Panc1 (cell line): ENCODE data around the gene APBB2. TPM values are rescaled to one million over a fixed set of nuclear protein-coding genes. Genes with fewer than 3 reads are reported as not detected.

Source experiments
- ATAC-seq: fragments of 200-7000 bp; cut with Tn5 transposase; 2 replicates; pipeline ENCODE4 v1.9.1; 2020; ENCODE audit warnings: mild to moderate bottlenecking, moderate library complexity
- BruUV-seq: library from RNA; stranded (reverse); fragments of 400-500 nt; replicated peaks from 2 replicates; lab custom pipeline; 2021; lab: Mats Ljungman, UMichigan
- CTCF ChIA-PET: fragments of 300-600 bp; sonication (Branson Sonifier 250); formaldehyde crosslinking; loops from one replicate; lab custom pipeline; 2022; ENCODE audit warnings: antibody characterized with exemption; lab: Charles Lee
- POLR2A ChIA-PET: fragments of 300-600 bp; sonication (Branson Sonifier 250); formaldehyde crosslinking; loops from one replicate; lab custom pipeline; 2022; ENCODE audit warnings: antibody characterized with exemption; lab: Charles Lee
- DNase-seq: peaks from one replicate; pipeline ENCODE4 v3.0.0-alpha.2; 2010; ENCODE audit warnings: low read depth, low spot score
- H3K27ac ChIP-seq: 2 replicates; pipeline ENCODE4 v1.5.1; 2011; ENCODE audit warnings: mild to moderate bottlenecking, low read length, inconsistent platforms
- H3K27me3 ChIP-seq: fragments of 200-500 bp; sonication (Bioruptor generic); 2 replicates; pipeline ENCODE4 v1.6.0; 2014; ENCODE audit warnings: low read length, inconsistent platforms; ENCODE audit not compliant: control insufficient read depth, insufficient read depth
- H3K36me3 ChIP-seq: fragments of 200-500 bp; sonication (Bioruptor generic); 2 replicates; pipeline ENCODE4 v1.5.1; 2014; ENCODE audit warnings: inconsistent platforms, mild to moderate bottlenecking, low read length, moderate library complexity; ENCODE audit not compliant: control insufficient read depth, insufficient read depth
- H3K4me1 ChIP-seq: 2 replicates; pipeline ENCODE4 v1.5.1; 2011; ENCODE audit warnings: inconsistent platforms, mild to moderate bottlenecking, low read length, moderate library complexity; ENCODE audit not compliant: control insufficient read depth, insufficient read depth
- H3K4me3 ChIP-seq, 2 experiments: 2 replicates each; pipeline ENCODE4 v1.5.1; 2011 to 2012; ENCODE audit warnings: low read depth in 2 of 2, low read length in 2 of 2, mild to moderate bottlenecking in 2 of 2, inconsistent platforms in 1 of 2, moderate library complexity in 1 of 2
- H3K9me3 ChIP-seq: fragments of 200-500 bp; sonication (Bioruptor generic); 2 replicates; pipeline ENCODE4 v1.5.1; 2014; ENCODE audit warnings: low read depth, mild to moderate bottlenecking, inconsistent platforms, low read length, moderate library complexity; ENCODE audit not compliant: control insufficient read depth, insufficient read depth
- POLR2AphosphoS5 ChIP-seq: IDR thresholded peaks from 2 replicates; pipeline ENCODE4 v1.6.1; 2012; ENCODE audit warnings: mild to moderate bottlenecking, low read depth, low read length, moderate library complexity
- SIN3A ChIP-seq: IDR thresholded peaks from 2 replicates; pipeline ENCODE4 v1.6.1; 2012; ENCODE audit warnings: low read depth, mild to moderate bottlenecking, low read length, moderate library complexity, borderline replicate concordance; ENCODE audit not compliant: insufficient read depth
- TCF7L2 ChIP-seq: IDR thresholded peaks from 2 replicates; pipeline ENCODE4 v1.6.1; 2011; ENCODE audit warnings: mild to moderate bottlenecking, low read depth, low read length, inconsistent platforms
- in situ Hi-C: cut with HindIII; loops from 2 replicates; pipeline ENCODE4 v1.10.0; 2016; ENCODE audit warnings: low sequenced_read_pairs, low pct_unique_long_range_greater_than_20kb
- intact Hi-C: fragments of 100-400 bp; cut with micrococcal nuclease; formaldehyde crosslinking; loops from one replicate; pipeline ENCODE4 v1.10.0; 2022; ENCODE audit not compliant: unreplicated experiment
- total RNA-seq: library from RNA; stranded (reverse); gene quantifications from one replicate; pipeline ENCODE4 v1.2.1, GENCODE V29; 2021; ENCODE audit not compliant: unreplicated experiment
- TF ChIP-seq, protein P1 (sequence below): fragments of 450-650 bp; IDR thresholded peaks from 2 replicates; pipeline ENCODE4 v1.5.1; 2017; ENCODE audit warnings: mild to moderate bottlenecking
- TF ChIP-seq, protein P2 (sequence below), 2 experiments: IDR thresholded peaks; 2 replicates each; pipeline ENCODE4 v1.6.1; 2011 to 2012; ENCODE audit warnings: low read depth in 2 of 2, control low read depth in 1 of 2, low read length in 1 of 2, mild to moderate bottlenecking in 1 of 2, moderate library complexity in 1 of 2; ENCODE audit not compliant: insufficient read depth in 1 of 2

The APBB2 gene
- total RNA-seq, 1 experiment from 2014 or later = 27.1 TPM

DNA sequence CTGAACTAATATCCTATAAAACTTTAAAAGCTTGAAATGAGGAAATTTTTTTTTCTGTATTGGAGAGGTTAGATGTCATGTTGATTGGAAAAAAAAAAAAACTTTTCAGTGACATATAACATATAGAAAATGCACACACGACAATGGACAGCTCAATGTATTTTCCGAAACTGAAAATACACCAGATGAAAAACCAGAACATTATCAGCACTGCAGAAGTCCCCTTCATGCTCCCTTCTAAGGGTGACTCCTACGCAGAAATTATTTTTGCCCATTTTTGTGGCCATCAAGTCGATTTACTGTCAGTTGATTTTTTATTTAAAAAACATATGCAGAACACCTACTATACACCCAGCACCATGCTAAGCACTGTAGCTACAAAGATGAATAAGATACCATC is 148.3 kb downstream of the APBB2 start:
- in situ Hi-C loops (no loop called here), intact Hi-C loops (no loop called here)
- TF ChIP-seq SIN3A = no peak
- TF ChIP-seq TCF7L2 = no peak
- no peak for TF ChIP-seq POLR2AphosphoS5
- TF ChIP-seq, protein P1, sequence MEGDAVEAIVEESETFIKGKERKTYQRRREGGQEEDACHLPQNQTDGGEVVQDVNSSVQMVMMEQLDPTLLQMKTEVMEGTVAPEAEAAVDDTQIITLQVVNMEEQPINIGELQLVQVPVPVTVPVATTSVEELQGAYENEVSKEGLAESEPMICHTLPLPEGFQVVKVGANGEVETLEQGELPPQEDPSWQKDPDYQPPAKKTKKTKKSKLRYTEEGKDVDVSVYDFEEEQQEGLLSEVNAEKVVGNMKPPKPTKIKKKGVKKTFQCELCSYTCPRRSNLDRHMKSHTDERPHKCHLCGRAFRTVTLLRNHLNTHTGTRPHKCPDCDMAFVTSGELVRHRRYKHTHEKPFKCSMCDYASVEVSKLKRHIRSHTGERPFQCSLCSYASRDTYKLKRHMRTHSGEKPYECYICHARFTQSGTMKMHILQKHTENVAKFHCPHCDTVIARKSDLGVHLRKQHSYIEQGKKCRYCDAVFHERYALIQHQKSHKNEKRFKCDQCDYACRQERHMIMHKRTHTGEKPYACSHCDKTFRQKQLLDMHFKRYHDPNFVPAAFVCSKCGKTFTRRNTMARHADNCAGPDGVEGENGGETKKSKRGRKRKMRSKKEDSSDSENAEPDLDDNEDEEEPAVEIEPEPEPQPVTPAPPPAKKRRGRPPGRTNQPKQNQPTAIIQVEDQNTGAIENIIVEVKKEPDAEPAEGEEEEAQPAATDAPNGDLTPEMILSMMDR = no peak
- TF ChIP-seq, protein P2, sequence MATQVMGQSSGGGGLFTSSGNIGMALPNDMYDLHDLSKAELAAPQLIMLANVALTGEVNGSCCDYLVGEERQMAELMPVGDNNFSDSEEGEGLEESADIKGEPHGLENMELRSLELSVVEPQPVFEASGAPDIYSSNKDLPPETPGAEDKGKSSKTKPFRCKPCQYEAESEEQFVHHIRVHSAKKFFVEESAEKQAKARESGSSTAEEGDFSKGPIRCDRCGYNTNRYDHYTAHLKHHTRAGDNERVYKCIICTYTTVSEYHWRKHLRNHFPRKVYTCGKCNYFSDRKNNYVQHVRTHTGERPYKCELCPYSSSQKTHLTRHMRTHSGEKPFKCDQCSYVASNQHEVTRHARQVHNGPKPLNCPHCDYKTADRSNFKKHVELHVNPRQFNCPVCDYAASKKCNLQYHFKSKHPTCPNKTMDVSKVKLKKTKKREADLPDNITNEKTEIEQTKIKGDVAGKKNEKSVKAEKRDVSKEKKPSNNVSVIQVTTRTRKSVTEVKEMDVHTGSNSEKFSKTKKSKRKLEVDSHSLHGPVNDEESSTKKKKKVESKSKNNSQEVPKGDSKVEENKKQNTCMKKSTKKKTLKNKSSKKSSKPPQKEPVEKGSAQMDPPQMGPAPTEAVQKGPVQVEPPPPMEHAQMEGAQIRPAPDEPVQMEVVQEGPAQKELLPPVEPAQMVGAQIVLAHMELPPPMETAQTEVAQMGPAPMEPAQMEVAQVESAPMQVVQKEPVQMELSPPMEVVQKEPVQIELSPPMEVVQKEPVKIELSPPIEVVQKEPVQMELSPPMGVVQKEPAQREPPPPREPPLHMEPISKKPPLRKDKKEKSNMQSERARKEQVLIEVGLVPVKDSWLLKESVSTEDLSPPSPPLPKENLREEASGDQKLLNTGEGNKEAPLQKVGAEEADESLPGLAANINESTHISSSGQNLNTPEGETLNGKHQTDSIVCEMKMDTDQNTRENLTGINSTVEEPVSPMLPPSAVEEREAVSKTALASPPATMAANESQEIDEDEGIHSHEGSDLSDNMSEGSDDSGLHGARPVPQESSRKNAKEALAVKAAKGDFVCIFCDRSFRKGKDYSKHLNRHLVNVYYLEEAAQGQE (IDR thresholded peaks at IDR 0.05; ENCODE audit: insufficient read depth in 1 of 2, low read depth in 2 of 2, low read length in 1 of 2) = no peak
- Histone ChIP-seq H3K36me3 (no peaks in the 10 kb centered on the region), H3K27ac (no peak overlapping the region), H3K4me1 (no peaks in the 10 kb centered on the region), H3K9me3 (no peaks in the 10 kb centered on the region), H3K27me3 (no peaks in the 10 kb centered on the region), H3K4me3 (no peak overlapping the region)
- ChIA-PET POLR2A (no interaction called here), CTCF (no interaction called here)
- ATAC-seq = no peak
- no peak for DNase-seq
- no TSS peak for BruUV-seq

DNA sequence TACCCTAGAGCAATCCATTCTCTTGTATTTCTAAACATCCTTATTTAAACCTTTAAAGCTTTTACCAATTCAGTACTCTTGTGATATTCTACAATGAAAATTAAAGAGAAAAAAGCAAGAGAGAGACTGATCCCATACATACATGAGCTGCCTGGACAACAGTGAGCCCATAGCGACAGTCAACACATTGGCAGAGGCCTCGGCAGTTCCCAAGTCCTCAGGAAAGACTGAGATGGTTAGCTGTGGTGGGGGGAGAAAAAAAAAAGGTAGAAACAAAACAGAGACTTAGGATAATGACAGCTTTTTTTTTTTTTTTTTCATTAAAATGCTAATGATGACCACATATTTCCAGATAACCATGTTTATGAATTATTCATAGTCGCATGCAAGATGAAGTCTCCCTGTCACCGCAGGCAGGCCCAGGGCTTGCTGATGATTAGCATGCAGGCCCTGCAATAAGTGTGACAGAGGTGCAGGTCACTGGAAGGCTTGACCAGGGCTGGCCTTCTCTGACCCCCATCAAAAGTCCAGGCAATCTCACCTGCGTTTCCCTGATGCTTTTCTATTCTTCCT is 148.8 kb downstream of the APBB2 start:
- in situ Hi-C loops = no loop called here
- ATAC-seq = no peak

More for the DNA sequence above, 148.8 kb downstream of the APBB2 start:
- no peak overlapping the region for H3K4me3 ChIP-seq
- no peaks in the 10 kb centered on the region for H3K9me3 ChIP-seq
- H3K27me3 ChIP-seq = no peaks in the 10 kb centered on the region
- ChIA-PET CTCF (no interaction called here), POLR2A (no interaction called here)
- no peaks in the 10 kb centered on the region for H3K36me3 ChIP-seq
- TF ChIP-seq POLR2AphosphoS5 (no peak), TCF7L2 (no peak), SIN3A (no peak)
- TF ChIP-seq, protein P1 = no peak
- TF ChIP-seq, protein P2 (IDR thresholded peaks at IDR 0.05; ENCODE audit: insufficient read depth in 1 of 2, low read depth in 2 of 2, low read length in 1 of 2) = no peak
- H3K27ac ChIP-seq = no peak overlapping the region
- DNase-seq = no peak
- BruUV-seq = no TSS peak
- intact Hi-C loops = no loop called here
- H3K4me1 ChIP-seq = no peaks in the 10 kb centered on the region
